ENCODE measurements around the gene SLC17A1.
"Not testable (repeated sequence)": the region's sequence is repeated elsewhere in the genome, so short reads cannot be mapped to it uniquely, and the experiment has no call there.

SLC17A1 gene

DNA sequence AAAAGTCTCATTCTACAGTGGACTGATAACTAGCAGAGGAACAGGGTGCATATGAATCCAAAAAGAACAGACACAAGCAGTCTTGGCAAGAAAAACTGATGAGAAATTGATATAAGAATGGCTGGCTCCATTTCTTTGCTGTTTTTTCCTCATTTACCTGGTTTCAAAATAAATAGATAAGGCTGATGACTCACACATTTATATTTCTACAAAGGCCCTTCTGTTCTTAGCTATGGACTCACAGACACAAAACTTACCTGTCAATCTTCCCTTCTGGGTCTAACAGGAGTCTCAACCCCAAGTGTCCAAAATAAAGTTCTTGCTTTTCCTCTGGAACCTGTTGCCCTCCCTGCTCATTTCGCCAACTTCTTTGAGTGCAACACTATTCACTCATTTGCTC lies 76.4 kb downstream of the SLC17A1 start:
- DNase-seq: no peak

DNA sequence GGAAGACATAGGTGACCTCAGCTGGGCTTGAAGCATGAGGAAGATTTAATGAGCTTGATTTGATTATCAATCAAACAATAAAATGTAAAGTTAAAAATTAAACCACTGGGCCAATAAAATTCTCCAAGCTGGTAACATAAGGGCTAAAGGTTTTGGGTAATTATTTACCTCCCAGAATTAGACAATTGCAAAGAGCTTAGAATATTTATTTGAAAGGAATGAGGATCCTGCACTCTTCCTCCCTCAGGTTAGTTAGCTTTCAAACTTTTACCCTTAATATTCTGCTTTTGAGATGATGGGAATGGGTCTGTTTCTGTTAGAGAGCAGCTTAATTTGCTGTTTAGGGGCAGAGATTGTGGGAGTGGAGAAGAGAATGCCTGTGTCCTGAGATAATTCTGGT lies 77.3 kb downstream of the SLC17A1 start, which contains the start of gene SLC17A4:
Gene SLC17A4 (plus strand): TSS at position 208 of the 400 bp plus-strand sequence. CDS start 7,221 bp downstream, outside the sequence.
- DNase-seq: no peak

- no peak for DNase-seq
Measured at GRCh38 chr6:25753079-25753478, 78.8 kb downstream of the SLC17A1 start.

DNA sequence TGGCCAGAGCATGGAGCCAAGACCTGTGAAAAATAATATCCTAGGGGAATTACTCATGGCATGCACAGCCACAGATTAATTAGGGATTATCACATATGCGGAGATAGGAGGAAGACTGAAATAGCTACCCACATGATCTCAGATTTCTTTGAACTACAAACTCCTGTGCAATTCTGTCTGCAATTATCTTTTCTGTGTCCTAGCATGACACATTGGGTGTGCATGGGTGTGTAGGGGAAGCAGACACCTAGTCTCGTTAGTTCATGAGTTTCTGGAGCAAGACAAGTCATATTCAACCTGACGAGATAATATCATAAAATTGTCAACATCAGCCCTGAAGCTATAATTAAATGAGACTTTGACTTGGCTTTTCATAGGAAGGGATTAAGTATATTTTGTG lies 80.9 kb downstream of the SLC17A1 start:
- no peak for DNase-seq

- DNase-seq: no peak
Measured at GRCh38 chr6:25749837-25750236, 82.0 kb downstream of the SLC17A1 start.

- DNase-seq: not testable (repeated sequence)
Measured at GRCh38 chr6:25748601-25749517, 83.0 kb downstream of the SLC17A1 start.

- no peak for DNase-seq
Measured at GRCh38 chr6:25748049-25748448, 83.8 kb downstream of the SLC17A1 start.

DNA sequence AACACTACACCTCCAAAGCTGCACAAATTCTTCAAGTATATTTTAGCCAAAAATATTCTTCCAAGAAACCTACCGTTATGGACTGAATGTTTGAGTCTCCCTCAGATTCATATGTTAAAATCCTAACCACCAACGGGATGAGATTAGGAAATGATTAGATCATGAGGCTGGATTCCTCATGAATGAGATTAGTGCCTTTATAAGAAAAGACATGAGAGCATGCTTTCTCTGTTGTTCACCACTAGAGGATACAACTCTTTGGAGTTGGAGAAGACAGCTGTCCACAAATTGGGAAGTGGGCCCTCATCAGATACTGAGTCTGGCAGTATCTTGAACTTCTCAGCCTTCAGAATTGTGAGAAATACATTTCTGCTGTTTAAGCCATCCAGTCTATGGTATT lies 84.4 kb downstream of the SLC17A1 start:
- no peak for DNase-seq

GRCh38 chr6:25746968-25747367 lies 84.9 kb downstream of the SLC17A1 start:
- no peak for DNase-seq

DNA sequence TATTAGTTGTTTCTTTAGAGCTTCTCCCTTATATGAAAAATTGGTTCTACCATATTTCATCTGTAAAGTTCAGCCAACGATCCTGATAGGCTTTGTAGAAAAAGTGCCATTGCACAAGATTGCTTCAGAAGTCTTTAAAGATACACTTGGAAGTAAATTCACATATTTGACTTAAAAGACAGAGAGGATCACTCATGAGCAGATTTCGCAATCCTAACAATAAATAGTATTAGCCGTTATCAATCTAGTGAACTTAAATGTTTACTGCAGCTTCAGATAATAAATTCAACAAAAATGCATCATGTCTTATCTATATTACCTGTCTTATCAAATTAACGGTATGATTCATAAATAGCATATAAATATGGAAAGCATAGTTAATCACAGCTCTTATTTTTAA lies 86.0 kb downstream of the SLC17A1 start:
- no peak for DNase-seq

DNA sequence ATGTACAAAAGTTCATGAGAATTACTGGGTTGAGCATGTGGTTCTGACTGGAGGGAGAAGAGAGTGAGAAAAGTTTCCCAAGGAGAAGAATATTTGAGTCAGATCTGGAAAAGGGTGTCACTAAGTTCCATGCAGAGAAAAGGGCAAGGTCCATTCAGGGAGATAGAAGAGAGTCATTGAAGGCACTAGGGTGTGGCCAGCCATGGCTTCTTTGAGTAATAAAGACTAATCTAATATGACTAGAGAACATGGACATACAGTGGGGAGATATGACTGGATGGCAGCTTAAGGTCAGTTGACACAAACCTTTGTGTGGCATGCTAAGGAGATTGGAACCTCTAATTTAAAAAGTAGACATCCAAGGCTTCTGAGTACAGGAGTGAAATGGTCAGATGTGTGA lies 88.0 kb downstream of the SLC17A1 start:
- no peak for DNase-seq

DNA sequence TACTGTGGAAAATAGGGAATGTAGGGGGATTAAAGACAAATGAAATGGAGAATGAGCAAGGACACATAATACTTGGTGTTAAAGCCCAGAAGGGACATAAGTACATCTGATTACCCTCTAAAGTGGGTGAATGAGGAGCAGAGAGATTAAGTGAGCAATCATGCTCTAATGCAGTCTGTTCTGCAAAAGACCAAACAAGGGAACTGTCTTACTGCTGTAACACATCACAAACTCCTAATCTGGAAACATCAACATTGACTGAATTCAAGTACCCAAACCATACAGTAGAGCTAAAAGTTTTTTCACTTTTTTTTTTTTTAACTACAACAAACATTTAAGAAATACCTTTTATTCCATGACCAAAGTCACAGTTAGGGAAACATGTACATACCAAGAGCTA lies 96.6 kb downstream of the SLC17A1 start:
- DNase-seq: no peak

All from stimulated activated CD4-positive, alpha-beta T cell treated with anti-CD3 and anti-CD28 coated beads, Interleukin-4, amount 100 ng/mL, for 24 hours (primary cell).